Kidney capillary endothelial cell (primary cell): ENCODE measurements around the gene HIVEP3.

ENCODE experiments used
- DNase-seq: peaks from one replicate; pipeline ENCODE4 v3.0.0-alpha.2; 2018; ENCODE audit warnings: low spot score

Gene HIVEP3

DNA sequence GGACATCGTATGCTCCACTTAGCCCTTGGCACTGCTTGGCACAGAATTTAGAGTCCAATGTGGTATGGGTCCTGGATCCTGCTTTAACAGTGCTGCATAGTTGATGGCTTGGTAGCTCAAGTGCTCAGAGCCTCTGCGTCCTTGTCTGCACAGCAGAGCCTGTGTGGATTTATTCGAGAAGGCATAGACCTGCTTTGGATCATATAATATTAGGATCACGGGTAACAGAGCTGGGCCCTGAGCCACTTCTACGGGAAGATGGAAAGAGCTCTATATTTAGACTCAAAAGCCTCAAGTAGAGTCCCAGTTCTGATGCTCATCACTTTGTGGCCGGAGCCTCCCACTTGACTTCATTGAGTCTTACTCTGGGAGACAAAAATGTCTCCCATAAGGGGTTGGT, 269.9 kb downstream of the HIVEP3 start:
- DNase-seq, result no peak

GRCh38 chr1:41648230-41648629, 270.5 kb downstream of the HIVEP3 start:
- no peak for DNase-seq

DNA sequence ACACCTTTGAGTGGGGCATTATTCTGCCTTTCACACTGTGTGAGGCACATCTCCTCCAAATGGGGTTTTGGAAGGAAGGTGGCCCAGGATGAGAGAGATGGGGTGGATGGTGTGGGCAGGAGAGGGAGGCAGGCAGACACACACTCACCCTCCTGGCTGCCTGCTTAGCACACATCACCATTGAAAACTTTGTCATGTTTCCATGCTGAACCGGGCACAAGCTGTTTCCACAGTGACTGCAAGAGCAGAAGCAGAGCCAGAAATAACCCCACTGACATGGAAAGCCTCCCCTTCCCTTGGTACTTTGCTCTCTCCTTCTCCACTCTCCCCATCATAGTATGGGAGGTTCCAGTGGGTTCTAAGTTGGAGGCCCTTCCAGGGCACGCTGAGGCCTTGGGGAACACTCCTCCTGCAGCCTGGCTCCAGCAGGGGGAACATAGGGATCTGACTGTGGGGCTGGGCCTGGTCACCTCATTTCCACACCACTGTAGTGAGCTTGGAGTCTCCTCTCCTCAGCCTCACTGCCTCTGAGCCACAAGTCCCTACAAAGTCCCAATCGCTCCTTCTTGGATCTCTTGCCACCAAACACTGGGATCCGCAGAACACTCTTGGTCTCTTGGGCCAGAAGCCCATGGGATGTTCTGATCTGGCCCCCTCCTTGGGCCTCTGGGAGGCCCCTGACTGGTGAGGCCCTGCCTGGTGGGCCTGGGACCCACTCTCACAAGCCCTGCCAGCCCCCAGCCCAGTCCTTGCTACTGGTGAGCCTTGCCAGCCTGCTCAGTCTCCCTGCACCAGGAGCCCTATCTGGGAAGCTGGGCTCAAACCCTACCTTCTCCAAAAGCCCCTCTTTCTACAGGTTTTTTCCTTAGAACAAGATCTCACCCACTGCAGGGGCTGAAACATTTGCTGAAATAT, 271.2 kb downstream of the HIVEP3 start:
- DNase-seq, result no peak

DNA sequence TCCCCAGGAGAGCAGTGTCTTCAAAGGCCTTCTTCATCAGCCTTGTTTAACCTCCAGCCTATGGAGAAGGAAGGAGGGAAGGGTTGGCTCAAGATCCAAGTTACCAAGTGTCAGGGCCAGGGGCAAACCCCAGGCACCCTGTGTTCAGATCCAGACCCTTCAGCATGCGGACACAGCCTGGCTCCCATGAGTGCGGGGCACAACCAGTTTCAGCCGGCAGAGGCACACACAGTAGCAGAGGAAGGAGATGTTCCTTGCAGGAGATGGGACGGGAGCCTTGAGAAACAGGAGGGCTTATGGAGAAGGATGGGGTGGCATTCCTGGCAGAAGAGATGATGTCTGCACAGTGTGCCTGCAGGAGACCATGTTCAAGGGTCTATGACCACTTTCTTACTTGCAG, 272.5 kb downstream of the HIVEP3 start:
- no peak for DNase-seq

- no peak for DNase-seq
Measured at GRCh38 chr1:41645062-41645461, 273.7 kb downstream of the HIVEP3 start.

DNA sequence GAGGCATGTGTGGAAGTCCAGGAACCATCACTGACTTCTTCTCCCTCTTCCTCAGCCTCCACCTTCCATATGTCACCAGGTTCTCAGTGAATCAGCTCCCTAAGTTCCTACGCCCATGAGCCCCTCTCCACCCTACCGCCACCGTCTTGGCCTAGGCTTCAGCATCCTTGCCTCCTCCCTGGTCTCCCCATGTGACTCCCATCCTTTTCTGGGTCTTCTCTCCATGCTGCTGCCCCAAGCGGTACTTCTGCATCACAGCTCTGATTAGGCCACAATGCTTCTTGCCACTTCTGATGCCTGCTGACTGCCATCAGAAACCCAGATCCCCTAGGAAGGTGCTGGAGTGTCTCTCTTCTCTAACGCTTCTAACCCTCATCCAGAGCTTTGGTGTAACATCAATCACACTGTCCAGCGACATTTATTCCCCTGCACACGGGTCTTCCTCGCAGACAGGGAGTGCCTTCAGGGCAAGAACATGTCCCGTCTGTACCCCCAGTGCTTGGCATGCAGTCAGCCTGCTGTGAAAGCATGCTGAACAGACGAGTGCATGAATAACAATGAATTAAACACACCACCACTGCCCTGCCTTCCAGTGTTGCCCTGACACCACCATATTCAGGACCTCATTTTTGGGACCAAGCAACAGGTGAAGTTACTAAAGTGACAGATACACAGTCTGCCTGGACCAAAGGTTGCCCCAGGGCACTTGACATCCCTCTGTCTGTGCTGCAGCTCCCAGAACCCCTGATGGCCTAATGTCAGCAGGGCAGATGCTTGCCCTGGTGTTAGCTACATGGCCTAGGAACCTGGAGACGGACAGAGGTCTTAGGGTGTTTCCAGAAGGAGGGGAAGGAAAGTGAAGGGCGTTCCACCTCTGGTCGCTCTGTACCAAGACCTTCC, 275.6 kb downstream of the HIVEP3 start:
- no peak for DNase-seq

- DNase-seq, result no peak
Measured at GRCh38 chr1:41641941-41642527, 276.7 kb downstream of the HIVEP3 start.

- no peak for DNase-seq
Measured at GRCh38 chr1:41641475-41641814, 277.3 kb downstream of the HIVEP3 start.

DNA sequence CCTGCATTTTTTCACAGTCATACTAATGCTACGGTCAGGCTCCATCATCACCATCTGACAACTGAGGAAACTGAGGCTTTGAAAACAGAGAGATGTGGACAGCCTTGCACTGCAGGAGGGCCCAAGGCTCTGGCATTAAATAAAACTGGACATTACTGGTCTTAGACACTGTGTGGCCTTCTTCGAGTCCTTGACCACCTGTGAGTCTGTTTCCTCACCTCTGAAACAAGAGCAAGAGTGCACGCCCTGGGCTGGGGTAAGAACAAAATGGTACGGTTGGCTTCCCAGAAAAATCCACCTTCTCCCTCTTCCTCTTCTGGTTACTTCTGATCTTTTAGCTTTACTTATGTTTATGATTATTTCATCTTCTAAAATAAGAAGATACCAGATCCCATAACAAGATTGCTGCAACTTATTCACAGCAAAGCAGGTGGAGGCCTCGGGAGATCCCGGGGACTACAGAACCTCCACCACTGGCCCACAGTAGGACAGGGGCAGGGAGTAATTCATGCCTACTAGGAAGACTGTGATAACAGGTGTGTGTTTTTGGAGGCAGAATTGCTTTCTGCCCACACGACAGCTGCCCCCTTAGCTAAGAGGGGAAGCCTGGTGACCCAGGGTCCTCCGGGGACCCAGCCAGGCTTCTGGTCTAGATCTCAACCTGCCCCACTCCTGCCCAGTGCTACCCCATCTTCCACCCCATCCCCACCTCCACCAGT, 277.8 kb downstream of the HIVEP3 start:
- no peak for DNase-seq

DNA sequence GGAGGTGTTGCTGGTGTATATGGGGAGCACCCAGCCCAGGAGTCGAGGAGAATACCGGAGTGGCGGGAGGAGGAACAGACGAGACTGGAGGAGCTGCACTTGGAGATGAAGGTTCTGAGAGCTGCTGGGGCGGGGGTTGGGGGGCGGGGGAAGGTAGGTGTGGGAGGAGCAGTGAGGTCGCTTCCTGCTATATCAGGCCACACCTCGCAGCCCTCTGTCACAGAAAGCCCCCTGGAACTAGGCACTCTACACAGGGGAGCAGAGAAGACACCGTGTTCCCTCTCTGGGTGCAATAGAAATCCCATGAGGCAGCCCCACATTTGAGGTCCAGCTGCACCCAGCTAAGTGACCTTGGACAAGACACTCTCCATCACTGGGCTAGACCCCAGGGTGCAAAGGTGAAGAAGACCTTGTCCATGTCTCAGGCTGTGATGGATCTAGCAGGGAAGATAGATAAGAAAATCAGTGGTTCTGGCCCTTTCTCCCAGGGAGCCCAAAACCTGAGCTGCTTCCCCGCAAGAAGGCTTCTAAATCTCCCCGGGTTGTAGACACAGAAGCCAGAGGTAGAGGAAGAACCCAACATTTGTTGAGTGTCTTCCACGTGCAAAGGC, 278.5 kb downstream of the HIVEP3 start:
- no peak for DNase-seq

GRCh38 chr1:41639332-41639936, 279.3 kb downstream of the HIVEP3 start:
- peak; percentile 27 for DNase-seq

GRCh38 chr1:41638086-41639024, 280.4 kb downstream of the HIVEP3 start:
- no peak for DNase-seq

- no peak for DNase-seq
Measured at GRCh38 chr1:41637367-41637766, 281.4 kb downstream of the HIVEP3 start.

DNA sequence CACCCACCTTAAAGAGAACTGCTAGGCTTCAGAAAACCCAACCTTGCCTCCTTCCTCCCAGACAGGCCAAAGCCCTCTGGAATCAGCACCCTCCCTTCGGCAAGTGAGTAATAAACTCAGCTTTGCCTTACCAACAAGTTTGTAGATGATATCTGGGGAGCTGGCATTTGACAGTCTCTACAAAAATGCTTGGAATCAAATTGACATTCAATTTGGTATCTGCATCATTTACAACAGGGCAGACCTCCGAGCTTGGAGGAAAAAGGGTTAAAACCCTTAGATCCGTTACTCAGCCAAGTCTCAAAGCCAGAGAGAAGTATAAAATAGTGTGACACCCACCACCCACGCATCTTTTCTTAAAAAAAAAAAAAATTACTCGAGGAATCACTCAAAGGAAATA, 285.0 kb downstream of the HIVEP3 start:
- no peak for DNase-seq

- no peak for DNase-seq
Measured at GRCh38 chr1:41632781-41633575, 285.7 kb downstream of the HIVEP3 start.

- DNase-seq, result no peak
Measured at GRCh38 chr1:41631971-41632370, 286.8 kb downstream of the HIVEP3 start.

DNA sequence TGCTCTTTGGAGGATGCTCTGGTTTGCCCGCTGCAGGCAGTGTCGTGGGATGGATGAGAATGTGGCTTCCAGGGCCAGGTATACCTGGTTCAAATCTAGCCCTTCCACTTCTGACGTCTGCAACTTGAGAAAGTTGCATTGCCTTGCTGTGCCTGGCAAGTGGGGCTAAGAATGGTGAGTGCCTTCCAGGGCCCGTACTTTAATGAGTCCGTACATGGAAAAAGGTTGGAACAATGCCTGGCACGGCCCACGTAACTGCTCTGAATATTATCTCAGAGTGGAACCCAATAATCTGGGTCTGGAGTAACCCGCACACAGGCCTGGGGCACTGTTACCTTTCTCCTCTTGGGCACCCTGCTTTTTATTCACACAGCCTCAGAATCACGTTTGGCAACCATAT, 287.6 kb downstream of the HIVEP3 start:
- DNase-seq, result no peak

- no peak for DNase-seq
Measured at GRCh38 chr1:41629571-41629970, 289.2 kb downstream of the HIVEP3 start.

DNA sequence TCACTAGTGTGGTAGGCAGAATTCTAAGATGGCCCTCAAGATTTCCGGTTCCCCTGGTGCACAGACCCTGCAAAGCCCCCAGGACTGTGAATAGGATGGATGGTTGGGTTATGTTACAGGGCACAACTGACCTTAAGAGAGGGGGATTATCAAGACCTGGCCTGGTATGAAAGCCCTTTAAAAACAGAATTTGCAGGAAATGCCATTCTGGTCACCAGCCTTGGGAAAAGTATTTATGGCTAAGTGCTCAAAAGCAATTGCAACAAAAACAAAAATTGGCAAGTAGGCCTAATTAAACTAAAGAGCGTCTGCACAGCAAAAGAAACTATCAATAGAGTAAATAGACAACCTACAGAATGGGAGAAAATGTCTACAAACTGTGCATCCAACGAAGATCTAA, 289.6 kb downstream of the HIVEP3 start:
- DNase-seq, result no peak
